HCT116 (cell line): ENCODE measurements around the gene CRYGC. TPM values are rescaled to one million over a fixed set of nuclear protein-coding genes. Genes with fewer than 3 reads are reported as not detected.

Experiments used
- ATAC-seq: fragments of 200-7000 bp; cut with Tn5 transposase; 2 replicates; pipeline ENCODE4 v1.9.1; 2020; ENCODE audit warnings: mild to moderate bottlenecking, moderate library complexity
- BruUV-seq: library from RNA; stranded (reverse); fragments of 400-500 nt; replicated peaks from 2 replicates; lab custom pipeline; 2021; lab: Mats Ljungman, UMichigan
- CTCF ChIA-PET: fragments of 300-600 bp; sonication (Branson Sonifier 250); formaldehyde crosslinking; loops from one replicate; lab custom pipeline; 2021; ENCODE audit warnings: antibody characterized with exemption; lab: Charles Lee
- POLR2A ChIA-PET: fragments of 300-600, 350-600 bp; sonication (Branson Sonifier 250); formaldehyde crosslinking; loops from one replicate; lab custom pipeline; 2021; ENCODE audit warnings: antibody characterized with exemption; lab: Charles Lee
- RAD21 ChIA-PET, 2 experiments: fragments of 300-600 bp; sonication (Branson Sonifier 250); formaldehyde crosslinking; loops; one replicate each; lab custom pipeline; 2023; ENCODE audit warnings: low total read pairs in 2 of 2; ENCODE audit not compliant: uncharacterized antibody in 2 of 2, unreplicated experiment in 2 of 2, low non-redundant PET in 1 of 2; lab: Charles Lee
- DNase-seq: peaks from one replicate; pipeline ENCODE4 v3.0.0-alpha.2; 2010; ENCODE audit warnings: low read depth, low spot score
- H2AFZ ChIP-seq: fragments of 200-600 bp; shearing (Covaris generic), sonication (generic); 2 replicates; pipeline ENCODE4 v1.6.1; 2017; ENCODE audit warnings: low read depth, mixed run types, mixed read lengths, antibody characterized with exemption, low read length; ENCODE audit not compliant: poor library complexity, severe bottlenecking
- H3K27ac ChIP-seq: 2 replicates; pipeline ENCODE4 v1.5.1; 2012; ENCODE audit warnings: low read depth, low read length
- H3K27me3 ChIP-seq: fragments of 200-600 bp; sonication (generic); 2 replicates; pipeline ENCODE4 v1.6.1; 2016; ENCODE audit warnings: mixed run types, low read length, mixed read lengths; ENCODE audit not compliant: insufficient read depth
- H3K36me3 ChIP-seq, 2 experiments: fragments of 200-500 bp in 1 of 2; fragments of 200-600 bp in 1 of 2; sonication (Bioruptor generic) in 1 of 2; sonication (generic) in 1 of 2; 2 replicates each; pipeline versions ENCODE4 v1.5.1 to v1.6.1; 2014 to 2016; ENCODE audit warnings: low read length in 2 of 2, inconsistent platforms in 1 of 2, mixed read lengths in 1 of 2, mixed run types in 1 of 2; ENCODE audit not compliant: insufficient read depth in 2 of 2, control insufficient read depth in 1 of 2
- H3K4me1 ChIP-seq, 2 experiments: fragments of 200-600 bp in 1 of 2; sonication (generic) in 1 of 2; 2 replicates each; pipeline versions ENCODE4 v1.5.1 to v1.6.1; 2012 to 2017; ENCODE audit warnings: low read length in 2 of 2, inconsistent platforms in 1 of 2, mild to moderate bottlenecking in 1 of 2, mixed read lengths in 1 of 2, mixed run types in 1 of 2, moderate library complexity in 1 of 2; ENCODE audit not compliant: insufficient read depth in 2 of 2, control insufficient read depth in 1 of 2
- H3K4me2 ChIP-seq: fragments of 200-600 bp; sonication (generic); 2 replicates; pipeline ENCODE4 v1.6.1; 2017; ENCODE audit warnings: mixed run types, low read length, mixed read lengths
- H3K4me3 ChIP-seq, 2 experiments: fragments of 200-600 bp in 1 of 2; sonication (generic) in 1 of 2; replicated peaks in 1 of 2; 2 replicates each; pipeline ENCODE4 v1.5.1; 2011 to 2016; ENCODE audit warnings: low read length in 2 of 2, control low read depth in 1 of 2, low read depth in 1 of 2, mild to moderate bottlenecking in 1 of 2, mixed read lengths in 1 of 2, mixed run types in 1 of 2
- H3K79me2 ChIP-seq: fragments of 200-600 bp; sonication (generic); 2 replicates; pipeline ENCODE4 v1.6.1; 2017; ENCODE audit warnings: mild to moderate bottlenecking, mixed run types, low read length, moderate library complexity, mixed read lengths; ENCODE audit not compliant: insufficient read depth
- H3K9ac ChIP-seq: fragments of 200-600 bp; sonication (generic); 2 replicates; pipeline ENCODE4 v1.6.1; 2016; ENCODE audit warnings: low read length, mixed read lengths
- H3K9me2 ChIP-seq: fragments of 200-600 bp; sonication (generic), shearing (Covaris generic); 2 replicates; pipeline ENCODE4 v1.6.1; 2017; ENCODE audit warnings: mixed run types, mild to moderate bottlenecking, moderate library complexity; ENCODE audit not compliant: insufficient read depth
- H3K9me3 ChIP-seq, 2 experiments: fragments of 200-500 bp in 1 of 2; fragments of 200-600 bp in 1 of 2; sonication (Bioruptor generic) in 1 of 2; sonication (generic) in 1 of 2; 2 replicates each; pipeline ENCODE4 v1.6.1; 2014 to 2017; ENCODE audit warnings: low read length in 2 of 2, mixed read lengths in 2 of 2, inconsistent platforms in 1 of 2, low read depth in 1 of 2, mild to moderate bottlenecking in 1 of 2, mixed run types in 1 of 2, moderate library complexity in 1 of 2; ENCODE audit not compliant: control insufficient read depth in 1 of 2, insufficient read depth in 1 of 2
- H4K20me1 ChIP-seq: fragments of 200-600 bp; sonication (generic), shearing (Covaris generic); 2 replicates; pipeline ENCODE4 v1.6.1; 2017; ENCODE audit warnings: mixed run types, mild to moderate bottlenecking, moderate library complexity; ENCODE audit not compliant: insufficient read depth
- CBX3 ChIP-seq: IDR thresholded peaks from 2 replicates; pipeline ENCODE4 v1.6.1; 2012; ENCODE audit warnings: low read depth
- EGR1 ChIP-seq: IDR thresholded peaks from 2 replicates; pipeline ENCODE4 v1.6.1; 2012; ENCODE audit warnings: low read depth
- ELF1 ChIP-seq: IDR thresholded peaks from 2 replicates; pipeline ENCODE4 v1.6.1; 2012; ENCODE audit warnings: low read depth, borderline replicate concordance
- EZH2 ChIP-seq: fragments of 200-600 bp; sonication (generic); IDR thresholded peaks from 2 replicates; pipeline ENCODE4 v1.6.1; 2017; ENCODE audit warnings: antibody characterized with exemption, mixed run types
- FOSL1 ChIP-seq: IDR thresholded peaks from 2 replicates; pipeline ENCODE4 v1.6.1; 2012; ENCODE audit warnings: low read depth
- JUND ChIP-seq: IDR thresholded peaks from 2 replicates; pipeline ENCODE4 v1.6.1; 2012
- MAX ChIP-seq: IDR thresholded peaks from 2 replicates; pipeline ENCODE4 v1.6.1; 2012
- POLR2AphosphoS5 ChIP-seq: IDR thresholded peaks from 2 replicates; pipeline ENCODE4 v1.6.1; 2011; ENCODE audit warnings: mild to moderate bottlenecking, low read depth, low read length, moderate library complexity
- RAD21 ChIP-seq: IDR thresholded peaks from 2 replicates; pipeline ENCODE4 v1.6.1; 2012; ENCODE audit warnings: low read depth, mild to moderate bottlenecking
- SP1 ChIP-seq: IDR thresholded peaks from 2 replicates; pipeline ENCODE4 v1.6.1; 2012; ENCODE audit warnings: low read depth
- SRF ChIP-seq: IDR thresholded peaks from 2 replicates; pipeline ENCODE4 v1.6.1; 2012; ENCODE audit warnings: low read depth
- intact Hi-C: fragments of 100-400 bp; cut with micrococcal nuclease; formaldehyde crosslinking; loops from 2 replicates; pipeline ENCODE4 v1.10.0; 2022
- total RNA-seq: library from RNA; stranded (reverse); gene quantifications from one replicate; pipeline ENCODE4 v1.2.1, GENCODE V29; 2021; ENCODE audit not compliant: unreplicated experiment
- TF ChIP-seq, protein P1 (sequence below), 3 experiments: fragments of 200-600 bp in 1 of 3; sonication (generic) in 1 of 3; IDR thresholded peaks in 2 of 3; conservative IDR thresholded peaks in 1 of 3; 2 replicates each; pipeline ENCODE4 v1.5.1; 2012 to 2017; ENCODE audit warnings: low read depth in 2 of 3, low read length in 2 of 3, antibody characterized with exemption in 1 of 3, borderline replicate concordance in 1 of 3, control low read depth in 1 of 3, mild to moderate bottlenecking in 1 of 3, mixed read lengths in 1 of 3, mixed run types in 1 of 3, moderate library complexity in 1 of 3; ENCODE audit not compliant: insufficient read depth in 1 of 3
- TF ChIP-seq, protein P2 (sequence below): IDR thresholded peaks from 2 replicates; pipeline ENCODE4 v1.6.1; 2012

The CRYGC gene
- total RNA-seq, 1 experiment from 2014 or later = not detected

DNA sequence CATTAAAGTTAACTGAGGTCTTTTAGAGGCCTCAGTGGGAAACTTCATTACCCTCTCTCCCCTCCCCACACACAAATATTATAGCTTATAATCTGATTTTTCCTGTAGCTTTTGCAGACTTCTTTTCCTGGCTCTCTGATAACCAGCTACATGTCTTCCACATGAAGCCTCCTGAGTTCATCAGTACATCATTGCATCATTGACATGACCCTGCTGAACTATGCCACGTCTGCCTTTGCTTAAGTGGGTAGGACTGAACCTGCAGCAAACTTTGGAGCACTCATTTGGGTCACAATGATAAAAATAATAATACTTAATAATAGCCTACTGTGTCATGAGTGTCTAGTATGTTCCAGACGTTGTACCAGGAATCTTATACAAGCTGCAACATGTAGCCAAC, 26.8 kb upstream of the CRYGC start:
- Histone ChIP-seq H3K9me2 (no peaks in the 10 kb centered on the region), H3K4me1 (no peaks in the 10 kb centered on the region)
- no peak for TF ChIP-seq RAD21
- no peak for TF ChIP-seq SRF
- no peak for TF ChIP-seq CBX3
- no peak for TF ChIP-seq EZH2
- TF ChIP-seq SP1 = no peak
- TF ChIP-seq MAX = no peak
- TF ChIP-seq, protein P1, sequence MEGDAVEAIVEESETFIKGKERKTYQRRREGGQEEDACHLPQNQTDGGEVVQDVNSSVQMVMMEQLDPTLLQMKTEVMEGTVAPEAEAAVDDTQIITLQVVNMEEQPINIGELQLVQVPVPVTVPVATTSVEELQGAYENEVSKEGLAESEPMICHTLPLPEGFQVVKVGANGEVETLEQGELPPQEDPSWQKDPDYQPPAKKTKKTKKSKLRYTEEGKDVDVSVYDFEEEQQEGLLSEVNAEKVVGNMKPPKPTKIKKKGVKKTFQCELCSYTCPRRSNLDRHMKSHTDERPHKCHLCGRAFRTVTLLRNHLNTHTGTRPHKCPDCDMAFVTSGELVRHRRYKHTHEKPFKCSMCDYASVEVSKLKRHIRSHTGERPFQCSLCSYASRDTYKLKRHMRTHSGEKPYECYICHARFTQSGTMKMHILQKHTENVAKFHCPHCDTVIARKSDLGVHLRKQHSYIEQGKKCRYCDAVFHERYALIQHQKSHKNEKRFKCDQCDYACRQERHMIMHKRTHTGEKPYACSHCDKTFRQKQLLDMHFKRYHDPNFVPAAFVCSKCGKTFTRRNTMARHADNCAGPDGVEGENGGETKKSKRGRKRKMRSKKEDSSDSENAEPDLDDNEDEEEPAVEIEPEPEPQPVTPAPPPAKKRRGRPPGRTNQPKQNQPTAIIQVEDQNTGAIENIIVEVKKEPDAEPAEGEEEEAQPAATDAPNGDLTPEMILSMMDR (IDR thresholded peaks at IDR 0.05 in 2 of 3, conservative IDR thresholded peaks at IDR 0.05 in 1 of 3; ENCODE audit: borderline replicate concordance in 1 of 3, insufficient read depth in 1 of 3, low read depth in 2 of 3, low read length in 2 of 3) = no peak
- TF ChIP-seq ELF1 = no peak
- TF ChIP-seq FOSL1 = no peak
- no peak for TF ChIP-seq EGR1
- TF ChIP-seq, all 23 proteins: peak for 0
- DNase-seq (no peak), ATAC-seq (no peak)
- H3K9me3 ChIP-seq = no peaks in the 10 kb centered on the region
- H3K4me3 ChIP-seq = no peak overlapping the region
- RAD21 ChIA-PET = no interaction called here
- H2AFZ ChIP-seq = no peak overlapping the region
- POLR2A ChIA-PET = no interaction called here
- no peak overlapping the region for H3K9ac ChIP-seq
- no peaks in the 10 kb centered on the region for H3K27me3 ChIP-seq
- intact Hi-C loops = no loop called here
- no peaks in the 10 kb centered on the region for H3K36me3 ChIP-seq
- BruUV-seq = no TSS peak
- H3K79me2 ChIP-seq = no peaks in the 10 kb centered on the region
- H3K4me2 ChIP-seq = no peak overlapping the region
- CTCF ChIA-PET = no interaction called here
- no peaks in the 10 kb centered on the region for H4K20me1 ChIP-seq
- no peak overlapping the region for H3K27ac ChIP-seq

- no peaks in the 10 kb centered on the region for H3K4me1 ChIP-seq
- no peak for DNase-seq
- H3K79me2 ChIP-seq = no peaks in the 10 kb centered on the region
- no peaks in the 10 kb centered on the region for H3K9me3 ChIP-seq
- RAD21 ChIA-PET = no interaction called here
- no peak overlapping the region for H2AFZ ChIP-seq
- CTCF ChIA-PET = no interaction called here
- H3K27me3 ChIP-seq = no peaks in the 10 kb centered on the region
- H3K9ac ChIP-seq = no peak overlapping the region
- POLR2A ChIA-PET = no interaction called here
- no peak overlapping the region for H3K4me2 ChIP-seq
- no peak for ATAC-seq
- no peaks in the 10 kb centered on the region for H4K20me1 ChIP-seq
- BruUV-seq = no TSS peak
- no peak overlapping the region for H3K4me3 ChIP-seq
- intact Hi-C loops = no loop called here
- no peaks in the 10 kb centered on the region for H3K36me3 ChIP-seq
- H3K9me2 ChIP-seq = no peaks in the 10 kb centered on the region
- no peak overlapping the region for H3K27ac ChIP-seq
- TF ChIP-seq CBX3 (no peak), JUND (no peak), POLR2AphosphoS5 (no peak), MAX (no peak), SRF (no peak), ELF1 (no peak), FOSL1 (no peak)
- TF ChIP-seq, protein P2, sequence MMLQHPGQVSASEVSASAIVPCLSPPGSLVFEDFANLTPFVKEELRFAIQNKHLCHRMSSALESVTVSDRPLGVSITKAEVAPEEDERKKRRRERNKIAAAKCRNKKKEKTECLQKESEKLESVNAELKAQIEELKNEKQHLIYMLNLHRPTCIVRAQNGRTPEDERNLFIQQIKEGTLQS = no peak
- TF ChIP-seq, protein P1 (IDR thresholded peaks at IDR 0.05 in 2 of 3, conservative IDR thresholded peaks at IDR 0.05 in 1 of 3; ENCODE audit: borderline replicate concordance in 1 of 3, insufficient read depth in 1 of 3, low read depth in 2 of 3, low read length in 2 of 3) = no peak
Observed at GRCh38 chr2:208153156-208153555, 23.5 kb upstream of the CRYGC start.
